ENCODE measurements around the gene CHMP2B. TPM values are rescaled to one million over a fixed set of nuclear protein-coding genes. Genes with fewer than 3 reads are reported as not detected.

The CHMP2B gene
- total and polyA plus RNA-seq, 2 experiments from 2014 or later, result 45.1 to 130 TPM

- H3K4me3 Mint-ChIP-seq, result no peak overlapping the region
Observed at GRCh38 chr3:87272718-87273341, 45.7 kb downstream of the CHMP2B start.

More at GRCh38 chr3:87272718-87273341, 45.7 kb downstream of the CHMP2B start:
- Histone ChIP-seq H4K20me1 (replicated peaks; ENCODE audit: insufficient read depth) (no peaks in the 10 kb centered on the region), H3K4me1 (ENCODE audit: insufficient read depth) (no peaks in the 10 kb centered on the region), H2AFZ (no peak overlapping the region), H3K79me2 (replicated peaks; ENCODE audit: insufficient read depth) (no peaks in the 10 kb centered on the region), H3K27me3 (ENCODE audit: insufficient read depth) (no peaks in the 10 kb centered on the region), H3K27ac (ENCODE audit: low read depth) (no peak overlapping the region), H3K4me3 (no peak overlapping the region), H3F3A (replicated peaks; ENCODE audit: low read depth) (no peaks in the 10 kb centered on the region), H3K9me2 (ENCODE audit: insufficient read depth) (no peaks in the 10 kb centered on the region), H3K36me3 (ENCODE audit: insufficient read depth) (no peaks in the 10 kb centered on the region), H3K4me2 (no peak overlapping the region)
- Mint-ChIP-seq H3K27me3 (ENCODE audit: insufficient read depth, low read depth, poor library complexity) (no peaks in the 10 kb centered on the region), H3K27ac (no peak overlapping the region), H3K4me1 (peaks cover 15% of the 10 kb centered on the region), H3K9me3 (no peaks in the 10 kb centered on the region), H3K36me3 (ENCODE audit: low read depth) (no peaks in the 10 kb centered on the region)
- DNase-seq (ENCODE audit: low spot score) (no peak), ATAC-seq (no peak)
- TF ChIP-seq CREB1 (CRISPR knock-in tag; IDR thresholded peaks at IDR 0.05; ENCODE audit: low read depth) (no peak), STAT1 (IDR thresholded peaks at IDR 0.05; ENCODE audit: unreplicated experiment) (no peak), ZNF462 (CRISPR knock-in tag; IDR thresholded peaks at IDR 0.05) (no peak), ZNF114 (CRISPR knock-in tag; IDR thresholded peaks at IDR 0.05) (no peak)
